HG02571 (cell line): Measurements from ENCODE around the gene IRS2.

Source experiments
- ATAC-seq: cut with Tn5 transposase; IDR thresholded peaks from one replicate; pipeline ENCODE4 v1.9.1; 2021; ENCODE audit warnings: mild to moderate bottlenecking, moderate library complexity; ENCODE audit not compliant: unreplicated experiment

The IRS2 gene

GRCh38 chr13:109761695-109762094 is 24.7 kb downstream of the IRS2 start:
- no peak for ATAC-seq

GRCh38 chr13:109760951-109761350 is 25.4 kb downstream of the IRS2 start:
- ATAC-seq: no peak

GRCh38 chr13:109760402-109760801 is 26.0 kb downstream of the IRS2 start:
- no peak for ATAC-seq

DNA sequence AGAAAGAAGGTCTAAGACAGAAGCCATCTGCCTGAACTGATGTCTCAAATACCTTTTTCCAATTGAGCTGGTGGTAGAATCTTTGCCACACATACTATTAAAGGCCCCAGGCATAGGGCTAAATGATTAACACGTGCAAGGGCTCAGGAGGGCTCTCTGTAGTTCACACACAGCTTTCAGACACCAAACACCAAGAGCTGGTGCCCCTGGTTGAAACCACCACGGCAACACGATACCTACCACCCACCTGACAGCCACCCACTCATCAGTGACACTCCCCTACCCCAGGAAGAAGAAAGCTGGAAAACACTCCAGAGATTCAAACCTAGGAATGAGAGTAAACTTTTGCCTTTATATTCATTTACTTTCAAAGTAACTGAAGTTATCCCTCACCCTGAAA is 26.8 kb downstream of the IRS2 start:
- ATAC-seq: no peak

DNA sequence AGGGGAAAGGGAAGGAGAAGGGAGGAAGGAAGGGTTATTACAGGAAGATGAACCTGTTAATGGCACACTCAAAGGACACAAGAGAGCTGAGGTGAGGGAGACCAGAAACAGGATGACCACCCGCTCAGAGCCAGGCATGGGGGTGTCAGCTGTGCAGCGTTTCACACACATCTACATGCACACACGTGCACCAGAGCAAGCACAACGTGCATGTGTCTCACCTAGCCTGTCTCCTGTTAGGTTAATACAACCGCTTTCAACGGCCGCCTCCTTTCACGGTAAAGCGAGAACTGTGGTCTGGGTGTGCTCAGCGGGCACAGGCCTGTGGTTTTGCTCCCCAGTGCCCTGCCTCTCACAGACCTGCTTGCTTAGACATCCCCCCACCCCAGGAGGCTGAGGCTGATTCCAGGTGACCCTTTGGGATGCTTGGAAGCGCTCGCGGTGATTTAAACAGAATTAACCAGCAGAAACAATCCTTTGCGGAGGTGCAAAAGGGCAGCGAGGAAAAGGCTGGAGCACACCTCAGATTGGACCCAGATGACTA is 27.4 kb downstream of the IRS2 start:
- no peak for ATAC-seq

GRCh38 chr13:109756778-109757177 is 29.6 kb downstream of the IRS2 start:
- no peak for ATAC-seq

DNA sequence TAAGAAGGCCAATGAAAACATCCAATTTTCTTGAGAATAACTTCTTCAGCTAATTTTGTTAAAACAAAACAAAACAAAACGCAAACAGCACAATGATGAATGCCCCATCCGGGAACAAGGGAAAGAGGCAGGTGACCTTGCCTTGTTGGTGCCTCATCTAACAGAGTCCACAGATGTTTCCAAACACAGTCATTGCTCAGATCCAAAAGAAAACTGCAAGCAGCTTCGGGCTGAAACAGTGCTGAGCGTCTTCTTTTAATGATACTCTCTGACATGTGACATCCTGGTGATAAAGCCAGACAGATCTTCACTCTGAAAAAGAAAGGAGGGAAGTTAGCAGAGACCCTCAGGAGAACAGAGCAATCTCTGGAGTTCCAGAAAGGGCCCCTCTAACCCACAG is 30.4 kb downstream of the IRS2 start:
- ATAC-seq: no peak

DNA sequence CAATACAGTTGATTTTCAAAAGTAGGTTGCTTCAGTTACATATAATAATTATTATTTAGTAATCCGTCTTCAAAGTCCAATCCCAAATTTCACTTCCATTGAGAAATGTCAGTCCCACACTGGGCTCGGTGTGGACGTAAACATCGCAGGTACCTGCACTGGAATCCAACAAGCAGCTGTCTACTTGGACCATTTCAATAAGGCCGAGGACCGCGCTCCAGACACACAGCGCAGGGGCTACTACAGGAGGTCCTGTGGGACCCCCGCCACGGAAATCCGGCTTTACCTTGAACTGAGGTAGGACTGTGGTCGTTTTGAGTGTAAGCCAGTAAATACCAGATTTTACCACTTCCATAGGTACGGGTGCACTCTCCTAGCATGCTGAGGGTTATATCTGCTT is 30.8 kb downstream of the IRS2 start:
- ATAC-seq: no peak

GRCh38 chr13:109751477-109751876 is 34.9 kb downstream of the IRS2 start:
- ATAC-seq: no peak

- ATAC-seq: no peak
These were observed 36.1 kb downstream of the IRS2 start for GRCh38 chr13:109750221-109750775.

- no peak for ATAC-seq
These were observed 37.0 kb downstream of the IRS2 start for GRCh38 chr13:109749365-109749764.

DNA sequence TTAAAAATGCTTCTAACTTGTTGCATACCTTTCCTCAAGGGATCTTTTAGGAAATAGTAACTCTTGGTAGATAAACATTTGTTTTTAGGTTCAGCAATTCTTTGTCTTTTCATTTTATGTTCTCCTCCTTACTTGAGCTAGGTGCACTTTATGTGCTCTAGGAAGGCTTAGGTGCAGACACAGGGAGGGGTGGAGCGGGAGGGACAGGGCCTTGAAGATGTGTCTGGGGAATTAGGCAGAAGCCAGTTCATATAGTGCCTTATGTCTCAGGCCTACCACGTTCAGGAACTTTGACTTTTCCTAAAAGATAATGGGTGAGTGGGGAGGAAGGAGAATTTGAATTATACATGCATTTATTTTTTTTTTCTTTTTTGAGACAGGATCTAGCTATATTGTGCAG is 37.7 kb downstream of the IRS2 start:
- ATAC-seq: no peak

GRCh38 chr13:109747524-109747923 is 38.9 kb downstream of the IRS2 start:
- ATAC-seq: no peak

DNA sequence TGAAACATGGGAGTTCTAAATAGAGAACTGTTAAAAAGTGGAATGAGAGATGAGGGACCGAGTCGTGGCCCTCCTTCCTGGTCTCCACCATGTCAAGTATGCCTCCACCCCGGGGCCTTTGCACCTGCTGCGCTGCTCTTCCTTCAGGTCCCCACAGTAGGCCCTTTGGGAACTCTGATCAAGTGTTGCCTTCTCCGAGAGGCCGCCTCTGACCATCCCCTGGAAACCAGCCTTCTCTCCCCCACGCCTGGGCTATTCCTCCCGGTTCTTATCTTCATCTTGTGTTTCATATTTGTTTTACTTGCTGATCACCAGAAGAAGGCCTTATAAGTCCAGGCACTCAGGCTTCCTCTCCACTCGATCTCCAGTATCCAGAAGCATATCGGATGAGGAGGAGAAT is 40.0 kb downstream of the IRS2 start:
- ATAC-seq: no peak

DNA sequence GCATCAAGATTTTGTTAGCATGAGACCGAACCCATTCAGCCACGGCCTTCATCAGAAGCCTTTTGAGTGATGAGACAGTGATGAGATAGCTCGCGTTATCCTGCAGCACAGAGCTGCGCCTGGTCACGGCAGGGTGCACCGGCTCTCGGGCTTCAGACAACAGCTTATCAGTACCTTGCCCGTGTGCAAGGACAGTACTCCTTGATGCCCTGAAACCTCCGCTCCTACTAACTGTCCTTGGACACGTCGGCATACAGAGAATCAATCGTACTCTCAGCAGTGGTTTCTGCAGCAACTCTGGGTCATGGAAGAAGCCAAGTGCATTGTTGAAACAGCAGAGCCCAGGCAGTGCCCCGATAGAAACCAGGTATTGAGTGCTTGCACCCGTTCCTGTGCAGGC is 40.7 kb downstream of the IRS2 start:
- no peak for ATAC-seq

- no peak for ATAC-seq
These were observed 41.3 kb downstream of the IRS2 start for GRCh38 chr13:109745060-109745459.

DNA sequence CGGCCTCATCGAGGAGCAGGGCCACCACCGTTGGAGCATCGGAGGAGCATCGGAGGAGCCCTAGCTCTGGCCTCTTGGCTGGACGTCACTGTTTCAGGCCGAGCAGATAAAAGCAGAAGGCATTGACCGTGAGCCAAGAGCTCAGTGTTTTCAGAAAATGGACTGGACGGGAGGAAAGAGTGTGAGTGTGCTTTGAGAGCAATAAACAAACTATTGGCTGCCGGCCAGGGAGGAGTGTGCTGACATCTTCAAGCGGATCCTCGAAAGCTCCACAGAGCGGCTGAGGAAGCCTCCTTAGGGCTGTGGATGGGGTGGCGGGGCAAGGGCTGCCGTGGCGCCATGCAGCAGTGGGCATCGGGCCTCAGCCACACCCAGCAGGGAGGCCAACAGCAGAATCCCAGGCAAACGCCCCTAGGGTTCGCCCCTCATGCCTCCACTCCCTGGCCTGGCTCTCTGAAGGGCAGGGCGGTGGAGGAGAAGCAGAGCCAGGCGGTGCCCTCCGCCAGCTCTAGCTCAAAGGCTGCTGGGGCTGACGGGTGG is 41.8 kb downstream of the IRS2 start:
- no peak for ATAC-seq

GRCh38 chr13:109743706-109744453 is 42.5 kb downstream of the IRS2 start:
- no peak for ATAC-seq

DNA sequence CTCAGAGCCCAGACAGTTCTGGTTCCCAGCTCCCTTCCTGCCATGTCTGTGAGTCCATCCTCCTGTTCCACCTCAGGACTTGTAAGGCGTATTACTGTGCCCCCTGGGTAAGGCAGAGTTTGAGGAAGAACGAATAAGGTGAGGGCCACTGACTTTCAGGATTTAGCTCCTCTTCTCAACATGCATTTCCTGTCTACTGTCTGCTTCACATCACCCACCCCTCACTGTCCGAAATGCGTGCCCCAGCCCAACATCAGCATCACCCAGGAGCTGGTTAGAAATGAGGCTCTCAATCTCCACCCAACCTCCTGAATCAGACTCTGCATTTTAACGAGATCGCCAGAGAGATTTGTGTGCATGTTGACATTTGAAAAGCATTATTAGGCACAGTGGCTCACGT is 44.4 kb downstream of the IRS2 start:
- no peak for ATAC-seq

- ATAC-seq: no peak
These were observed 45.7 kb downstream of the IRS2 start for GRCh38 chr13:109740721-109741120.

GRCh38 chr13:109740121-109740520 is 46.3 kb downstream of the IRS2 start:
- no peak for ATAC-seq

DNA sequence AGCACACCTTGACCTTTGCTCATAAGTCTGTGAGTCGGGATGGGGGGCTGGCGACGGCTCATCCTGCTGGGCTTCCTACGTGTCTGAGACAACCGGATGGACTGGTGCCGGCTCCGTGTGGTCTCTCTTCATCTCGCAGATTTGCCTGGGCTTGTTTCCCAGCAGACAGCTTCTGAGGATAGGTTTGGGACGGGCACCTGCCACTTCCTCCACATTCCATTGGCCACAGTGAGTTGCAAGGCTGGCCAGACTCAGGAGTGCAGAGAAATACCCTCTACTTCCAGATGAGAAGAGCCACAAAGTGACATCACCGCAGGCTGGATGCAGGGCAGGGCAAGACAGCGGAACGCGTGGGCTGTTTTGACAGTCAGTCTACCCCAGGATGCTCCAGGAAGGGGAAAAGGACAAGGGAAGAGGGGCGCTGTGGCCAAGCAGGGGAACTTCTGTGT is 48.1 kb downstream of the IRS2 start:
- no peak for ATAC-seq
